Smooth muscle cell (in vitro differentiated cells): ENCODE results near the gene BRK1. TPM values are rescaled to one million over a fixed set of nuclear protein-coding genes. Genes with fewer than 3 reads are reported as not detected.
"Not testable (repeated sequence)": the region's sequence is repeated elsewhere in the genome, so short reads cannot be mapped to it uniquely, and the experiment has no call there.

Source experiments
- DNase-seq: peaks from one replicate; lab custom pipeline; 2025; ENCODE audit not compliant: unreplicated experiment; lab: John Stamatoyannopoulos, UW
- H2AFZ ChIP-seq: fragments of 200-600 bp; sonication (generic); 2 replicates; pipeline ENCODE4 v1.6.0; 2016; ENCODE audit warnings: antibody characterized with exemption, low read depth, mild to moderate bottlenecking
- H3F3A ChIP-seq: fragments of 200-600 bp; sonication (generic); 2 replicates; pipeline ENCODE4 v1.6.0; 2017; ENCODE audit warnings: antibody characterized with exemption, low read depth
- H3K27ac ChIP-seq: fragments of 200-600 bp; sonication (generic); 2 replicates; pipeline ENCODE4 v1.5.1; 2016; ENCODE audit warnings: low read depth, mild to moderate bottlenecking
- H3K27me3 ChIP-seq: fragments of 200-600 bp; sonication (generic); 2 replicates; pipeline ENCODE4 v1.6.1; 2016; ENCODE audit warnings: low read depth, mild to moderate bottlenecking
- H3K36me3 ChIP-seq: fragments of 200-600 bp; sonication (generic); 2 replicates; pipeline ENCODE4 v1.5.1; 2016; ENCODE audit warnings: low read depth
- H3K4me1 ChIP-seq: fragments of 200-600 bp; sonication (generic); 2 replicates; pipeline ENCODE4 v1.5.1; 2016; ENCODE audit warnings: low read depth
- H3K4me2 ChIP-seq: fragments of 200-600 bp; sonication (generic); 2 replicates; pipeline ENCODE4 v1.6.0; 2016; ENCODE audit warnings: mild to moderate bottlenecking
- H3K4me3 ChIP-seq: fragments of 200-600 bp; sonication (generic); 2 replicates; pipeline ENCODE4 v1.5.1; 2016; ENCODE audit warnings: mild to moderate bottlenecking
- H3K79me2 ChIP-seq: fragments of 200-600 bp; sonication (generic); 2 replicates; pipeline ENCODE4 v1.6.0; 2016; ENCODE audit warnings: low read depth, mild to moderate bottlenecking
- H3K9ac ChIP-seq: fragments of 200-600 bp; sonication (generic); 2 replicates; pipeline ENCODE4 v1.6.0; 2016; ENCODE audit warnings: low read depth
- H3K9me3 ChIP-seq: fragments of 200-600 bp; sonication (generic); replicated peaks from 2 replicates; pipeline ENCODE4 v1.5.1; 2016; ENCODE audit warnings: low read depth
- H4K20me1 ChIP-seq: fragments of 200-600 bp; sonication (generic); 2 replicates; pipeline ENCODE4 v1.6.0; 2016; ENCODE audit warnings: low read depth
- WGBS: methylation state at CpG from one replicate; pipeline ENCODE4 v1.1.7; 2016; ENCODE audit warnings: low lambda C conversion rate; 5-methylcytosine and 5-hydroxymethylcytosine counted together
- polyA plus RNA-seq: library from polyadenylated mRNA; unstranded; fragments of >200 nt; fragmentation: Nextera tagmentation; extraction: Ambion mirVana; gene quantifications from 2 replicates; pipeline ENCODE4 v1.2.1, GENCODE V29; 2016
- total RNA-seq: library from RNA; depleted of rRNA; stranded (reverse); fragments of >200 nt; gene quantifications from 2 replicates; pipeline ENCODE4 v1.2.3, GENCODE V29; 2014
- TF ChIP-seq, protein P1 (sequence below): fragments of 200-600 bp; sonication (generic); IDR thresholded peaks from 2 replicates; pipeline ENCODE4 v1.5.1; 2017; ENCODE audit warnings: borderline replicate concordance, mild to moderate bottlenecking, antibody characterized with exemption; ENCODE audit not compliant: insufficient read depth, poor library complexity, severe bottlenecking

BRK1 gene
- total RNA-seq (111 and 117 TPM in 2 replicates), polyA plus RNA-seq (228 and 231 TPM in 2 replicates)

DNA sequence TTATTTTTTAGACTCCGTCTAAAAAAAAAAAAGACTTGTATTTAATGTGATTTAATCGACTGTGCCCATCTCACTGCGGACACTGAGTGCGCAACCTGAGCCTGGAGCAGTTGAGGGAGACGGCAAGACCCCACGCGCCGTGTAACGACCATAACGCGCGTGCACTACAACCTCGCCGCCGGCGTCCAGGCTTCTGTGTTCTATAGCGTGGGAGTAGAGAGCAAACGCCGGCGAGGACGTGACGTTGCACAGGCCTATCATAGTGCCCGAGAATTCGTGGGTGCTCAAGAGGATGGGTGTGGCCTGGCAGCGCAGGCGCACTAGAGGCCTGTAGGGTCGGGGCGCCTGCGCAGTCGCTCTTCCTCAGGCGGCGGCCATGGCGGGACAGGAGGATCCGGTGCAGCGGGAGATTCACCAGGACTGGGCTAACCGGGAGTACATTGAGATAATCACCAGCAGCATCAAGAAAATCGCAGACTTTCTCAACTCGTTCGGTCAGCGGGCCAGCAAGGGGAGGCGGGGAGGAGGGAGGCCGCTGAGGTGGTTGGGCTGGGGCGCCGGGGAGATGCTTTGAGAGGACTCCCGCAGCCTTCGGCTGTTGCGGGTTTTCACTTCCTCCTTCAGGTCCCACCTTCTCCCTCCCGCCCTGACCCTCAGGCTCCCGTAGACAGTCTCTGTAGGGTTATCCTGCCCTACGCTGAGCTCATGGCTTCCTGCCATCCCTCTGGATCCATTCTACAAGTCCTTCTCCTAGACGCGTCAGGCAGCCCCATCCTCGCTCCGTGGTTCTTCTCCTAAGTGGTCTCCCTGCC lies at the start of gene BRK1:
BRK1 (plus strand) TSS at position 350 of the 812 bp plus-strand sequence; CDS start at position 377, 27 bp downstream.
- H3K4me2 ChIP-seq, result peak within 1 kb of the TSS; percentile 83
- H3F3A ChIP-seq, result no peaks in the 10 kb centered on the region
- H4K20me1 ChIP-seq, result peaks cover 40% of the 10 kb centered on the region
- peak within 1 kb of the TSS; percentile 79 for H3K27ac ChIP-seq
- WGBS, result 2% methylated on average over 51 of the region's 54 CpGs
- H3K9ac ChIP-seq, result peak within 1 kb of the TSS; percentile 77
- peak within 1 kb of the TSS; percentile 79 for H3K4me3 ChIP-seq
- peaks cover 50% of the 10 kb centered on the region for H3K79me2 ChIP-seq
- DNase-seq, result peak; percentile 69
- H2AFZ ChIP-seq, result peak within 1 kb of the TSS; percentile 83
- no peaks in the 10 kb centered on the region for H3K9me3 ChIP-seq
- TF ChIP-seq, protein P1, sequence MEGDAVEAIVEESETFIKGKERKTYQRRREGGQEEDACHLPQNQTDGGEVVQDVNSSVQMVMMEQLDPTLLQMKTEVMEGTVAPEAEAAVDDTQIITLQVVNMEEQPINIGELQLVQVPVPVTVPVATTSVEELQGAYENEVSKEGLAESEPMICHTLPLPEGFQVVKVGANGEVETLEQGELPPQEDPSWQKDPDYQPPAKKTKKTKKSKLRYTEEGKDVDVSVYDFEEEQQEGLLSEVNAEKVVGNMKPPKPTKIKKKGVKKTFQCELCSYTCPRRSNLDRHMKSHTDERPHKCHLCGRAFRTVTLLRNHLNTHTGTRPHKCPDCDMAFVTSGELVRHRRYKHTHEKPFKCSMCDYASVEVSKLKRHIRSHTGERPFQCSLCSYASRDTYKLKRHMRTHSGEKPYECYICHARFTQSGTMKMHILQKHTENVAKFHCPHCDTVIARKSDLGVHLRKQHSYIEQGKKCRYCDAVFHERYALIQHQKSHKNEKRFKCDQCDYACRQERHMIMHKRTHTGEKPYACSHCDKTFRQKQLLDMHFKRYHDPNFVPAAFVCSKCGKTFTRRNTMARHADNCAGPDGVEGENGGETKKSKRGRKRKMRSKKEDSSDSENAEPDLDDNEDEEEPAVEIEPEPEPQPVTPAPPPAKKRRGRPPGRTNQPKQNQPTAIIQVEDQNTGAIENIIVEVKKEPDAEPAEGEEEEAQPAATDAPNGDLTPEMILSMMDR, result no peak
- no peaks in the 10 kb centered on the region for H3K36me3 ChIP-seq
- no peaks in the 10 kb centered on the region for H3K27me3 ChIP-seq
- H3K4me1 ChIP-seq, result peaks cover 8% of the 10 kb centered on the region

- H4K20me1 ChIP-seq, H3K36me3 ChIP-seq, H3K27me3 ChIP-seq, H3K79me2 ChIP-seq, H3F3A ChIP-seq, H3K4me1 ChIP-seq, DNase-seq, H3K9me3 ChIP-seq, H3K4me2 ChIP-seq, H3K27ac ChIP-seq, H3K4me3 ChIP-seq, H3K9ac ChIP-seq, H2AFZ ChIP-seq: not testable (repeated sequence)
- WGBS, result 93% methylated on average over 15 of the region's 33 CpGs
Observed at GRCh38 chr3:10070077-10070476, 45.4 kb upstream of the BRK1 start.

- H3K27ac ChIP-seq, result no peak overlapping the region
- no peaks in the 10 kb centered on the region for H4K20me1 ChIP-seq
- H3K4me3 ChIP-seq, result no peak overlapping the region
- H3K4me1 ChIP-seq, result no peaks in the 10 kb centered on the region
- no peak for DNase-seq
- H3K9ac ChIP-seq, result no peak overlapping the region
- no peaks in the 10 kb centered on the region for H3K27me3 ChIP-seq
- H2AFZ ChIP-seq, result no peak overlapping the region
- no peaks in the 10 kb centered on the region for H3K9me3 ChIP-seq
- H3F3A ChIP-seq, result no peaks in the 10 kb centered on the region
- TF ChIP-seq, protein P1, result no peak
- no peak overlapping the region for H3K4me2 ChIP-seq
- no peaks in the 10 kb centered on the region for H3K79me2 ChIP-seq
- H3K36me3 ChIP-seq, result no peaks in the 10 kb centered on the region
Observed at GRCh38 chr3:10074666-10075065, 40.8 kb upstream of the BRK1 start.

GRCh38 chr3:10081871-10082270 lies 33.6 kb upstream of the BRK1 start:
- H3K27me3 ChIP-seq, result no peaks in the 10 kb centered on the region
- H3K9me3 ChIP-seq, result no peaks in the 10 kb centered on the region
- H3K36me3 ChIP-seq, result no peaks in the 10 kb centered on the region
- no peak overlapping the region for H2AFZ ChIP-seq
- H3K4me1 ChIP-seq, result no peaks in the 10 kb centered on the region
- H3K4me3 ChIP-seq, result no peak overlapping the region
- H3K79me2 ChIP-seq, result no peaks in the 10 kb centered on the region
- no peaks in the 10 kb centered on the region for H3F3A ChIP-seq
- WGBS, result 98% methylated on average over 4 of the region's 4 CpGs
- H4K20me1 ChIP-seq, result no peaks in the 10 kb centered on the region
- no peak overlapping the region for H3K27ac ChIP-seq
- no peak for DNase-seq
- no peak overlapping the region for H3K4me2 ChIP-seq
- no peak overlapping the region for H3K9ac ChIP-seq
- TF ChIP-seq, protein P1, result no peak
